ENCODE data around the gene MSH5.
A peak's percentile ranks its signal among the peaks of the same experiment; 100 is the strongest.
"Not testable (repeated sequence)": the region's sequence is repeated elsewhere in the genome, so short reads cannot be mapped to it uniquely, and the experiment has no call there.

MSH5 gene

GRCh38 chr6:31781244-31782125 is 41.7 kb downstream of the MSH5 start:
- no peak for DNase-seq

DNA sequence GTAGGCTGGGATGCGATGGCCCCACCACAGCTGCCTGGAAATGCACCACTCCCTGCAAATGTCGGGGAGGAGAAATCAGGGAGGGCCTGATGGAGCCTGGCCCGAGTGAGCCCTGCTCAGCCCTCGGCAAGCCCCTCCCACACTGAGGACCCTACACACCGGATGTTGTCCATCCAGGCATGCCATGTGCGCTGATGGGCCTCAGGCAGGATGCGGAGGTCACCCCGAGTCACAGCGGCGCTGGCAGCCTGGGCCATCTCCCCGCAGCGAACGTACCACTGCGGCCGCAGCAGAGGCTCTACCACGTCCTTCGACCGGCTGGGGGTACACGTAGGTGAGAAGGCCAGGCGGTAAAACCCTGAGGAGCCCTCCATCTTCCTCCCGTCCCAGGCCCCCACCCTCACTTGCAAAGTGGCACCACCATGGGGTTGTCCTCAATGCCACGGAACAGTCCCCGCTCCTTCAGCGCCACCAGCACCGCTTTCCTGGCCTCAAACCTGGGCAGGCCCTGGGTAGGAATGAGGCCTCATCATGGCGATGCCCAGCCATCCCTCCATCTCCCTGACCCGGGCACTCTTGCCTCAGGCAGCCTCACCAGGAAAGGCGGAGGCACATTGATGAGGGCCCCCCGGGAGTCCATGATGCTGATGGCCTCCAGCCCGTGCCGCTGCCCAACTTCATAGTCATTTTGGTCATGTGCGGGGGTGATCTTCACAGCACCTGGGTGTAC is 42.5 kb downstream of the MSH5 start:
- no peak for DNase-seq

GRCh38 chr6:31784098-31784925 is 44.5 kb downstream of the MSH5 start:
- DNase-seq, result no peak

GRCh38 chr6:31785475-31785874 is 45.7 kb downstream of the MSH5 start:
- no peak for DNase-seq

GRCh38 chr6:31791324-31792089 is 51.7 kb downstream of the MSH5 start:
- peak; percentile 27 to 61 for DNase-seq

DNA sequence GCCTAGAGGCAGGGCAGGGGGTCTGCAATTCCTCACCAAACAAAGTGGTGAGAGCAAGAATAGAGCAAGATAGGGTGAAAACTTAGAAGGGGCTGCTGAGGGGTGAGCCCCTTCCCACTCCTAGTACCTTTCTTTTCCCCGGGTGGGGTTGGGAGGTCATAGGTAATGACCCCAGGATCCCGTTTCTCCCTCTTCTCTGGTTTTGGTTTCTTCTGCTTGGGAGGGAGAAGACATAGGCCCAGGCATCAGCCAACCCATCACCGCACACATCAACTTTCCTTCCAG is 52.2 kb downstream of the MSH5 start:
- DNase-seq, result no peak

DNA sequence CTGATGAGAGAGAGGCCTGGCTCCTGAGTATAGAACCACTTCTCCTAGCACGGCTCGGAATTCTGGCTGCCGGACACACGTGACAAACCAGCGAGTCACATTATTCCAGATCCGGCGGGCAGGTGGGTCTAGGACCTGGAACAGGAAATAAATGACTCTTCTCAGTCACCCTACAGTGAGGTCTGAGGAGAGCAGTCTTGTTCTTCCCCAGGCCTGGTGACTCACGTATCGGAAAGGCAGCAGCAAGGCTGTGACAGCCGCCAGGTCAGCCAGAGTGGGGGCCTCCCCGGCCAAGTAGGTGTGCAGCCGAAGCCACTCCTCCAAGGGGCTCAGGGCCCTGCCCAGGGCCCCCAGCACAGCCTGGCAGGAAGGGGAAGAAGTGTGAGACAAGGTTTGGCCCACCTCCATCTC is 53.0 kb downstream of the MSH5 start:
- no peak for DNase-seq

DNA sequence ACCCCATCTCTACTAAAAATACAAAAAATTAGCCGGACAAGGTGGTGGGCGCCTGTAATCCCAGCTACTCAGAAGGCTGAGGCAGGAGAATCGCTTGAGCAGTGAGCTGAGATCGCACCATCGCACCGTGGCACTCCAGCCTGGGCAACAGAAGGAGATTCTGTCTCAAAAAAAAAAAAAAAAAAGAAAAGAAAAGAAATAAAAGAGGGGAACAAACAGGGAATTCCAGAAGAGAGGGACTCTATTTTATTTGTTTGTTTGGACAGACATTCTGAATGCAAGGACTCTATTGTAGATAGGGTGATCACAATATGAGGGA is 54.1 kb downstream of the MSH5 start:
- DNase-seq, result not testable (repeated sequence)

DNA sequence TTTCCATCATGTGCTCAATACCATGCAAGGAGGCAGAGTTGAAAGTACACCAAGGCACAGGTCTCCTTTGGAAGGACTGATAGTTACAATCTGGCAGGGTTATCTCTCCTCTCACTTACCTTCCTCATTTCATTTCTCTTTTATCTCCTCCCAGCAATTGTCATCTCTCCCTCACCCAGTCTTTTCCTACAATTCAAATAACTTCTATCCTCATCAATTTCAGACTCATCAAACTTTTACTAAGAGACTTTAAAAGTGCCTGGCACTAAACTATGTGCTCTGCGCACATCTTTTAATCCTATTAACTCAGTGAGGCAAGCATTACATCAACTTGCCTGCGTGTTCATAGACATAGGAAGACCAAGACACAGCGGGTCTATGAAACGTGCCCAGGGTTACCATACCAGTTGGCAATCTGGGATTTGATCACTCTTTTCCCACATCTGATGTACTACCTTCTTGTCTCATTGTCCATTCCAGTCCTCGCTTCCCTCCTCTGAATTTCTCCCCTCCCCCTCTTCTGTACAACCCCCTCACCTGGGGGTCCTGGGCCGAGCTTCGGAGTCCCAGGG is 54.6 kb downstream of the MSH5 start:
- peak in 1 of 2 experiments; percentile 38 for DNase-seq

DNA sequence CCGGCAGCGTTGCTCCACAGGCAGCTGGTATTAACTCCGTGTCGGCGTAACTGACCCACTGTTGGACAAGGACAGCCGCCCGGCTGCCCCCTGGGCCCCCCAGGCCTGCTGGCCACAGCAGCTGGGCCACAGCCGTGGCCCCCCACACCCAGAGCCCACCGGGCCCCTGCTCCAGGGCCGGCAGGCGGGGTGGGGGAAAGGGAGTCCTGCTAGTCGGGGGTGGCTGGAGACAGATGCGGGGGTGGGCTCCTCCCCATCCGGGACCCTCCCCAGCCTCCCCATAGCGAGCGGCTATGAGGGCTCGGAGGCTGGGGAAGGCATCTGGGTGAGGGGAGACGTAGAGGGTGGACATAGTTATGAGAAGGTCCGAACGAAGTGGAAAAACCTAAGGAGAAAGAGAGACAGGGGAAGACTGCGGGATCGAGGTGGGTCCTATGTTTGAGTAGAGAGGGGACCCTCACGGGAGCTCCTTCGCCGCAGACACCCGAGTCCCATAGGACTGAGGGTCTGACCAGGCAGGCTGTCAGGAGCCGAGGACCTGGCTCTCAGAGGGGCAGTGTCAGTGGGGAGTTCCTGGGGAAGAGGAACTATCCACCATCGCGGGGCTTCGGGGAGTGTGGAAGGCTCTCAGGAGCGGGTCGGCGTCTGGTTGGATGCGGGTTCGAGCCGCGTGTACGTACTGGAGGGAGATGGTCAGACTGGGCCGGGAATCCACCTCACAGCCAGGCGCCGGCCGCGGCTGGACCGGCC is 55.2 kb downstream of the MSH5 start:
- peak; percentile 37 to 77 for DNase-seq

- peak; percentile 50 to 92 for DNase-seq
These were observed 56.0 kb downstream of the MSH5 start, which contains the start of gene VARS1 for GRCh38 chr6:31795616-31796298. VARS1 (minus strand) TSS chr6:31795752; CDS start chr6:31795217, 535 bp downstream.

- DNase-seq, result no peak
These were observed 57.2 kb downstream of the MSH5 start for GRCh38 chr6:31796993-31797385.

GRCh38 chr6:31797588-31797987 is 57.8 kb downstream of the MSH5 start:
- DNase-seq, result no peak

DNA sequence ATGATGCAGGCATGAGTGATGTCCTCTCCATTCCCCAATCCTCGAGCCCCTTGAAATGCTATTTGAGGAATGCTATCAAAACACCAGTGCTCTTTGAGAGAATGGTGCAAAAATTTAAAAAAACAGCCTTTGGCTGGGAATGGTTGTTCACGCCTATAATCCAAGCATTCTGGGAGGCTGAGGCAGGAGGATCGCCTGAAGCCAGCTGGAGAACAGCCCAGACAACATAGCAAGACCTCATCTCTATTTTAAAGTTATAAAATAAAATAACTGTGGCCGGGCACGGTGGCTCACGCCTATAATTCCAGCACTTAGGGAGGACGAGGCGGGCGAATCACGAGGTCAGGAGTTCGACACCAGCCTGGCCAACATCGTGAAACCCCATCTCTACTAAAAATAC is 60.0 kb downstream of the MSH5 start:
- DNase-seq, result no peak

DNA sequence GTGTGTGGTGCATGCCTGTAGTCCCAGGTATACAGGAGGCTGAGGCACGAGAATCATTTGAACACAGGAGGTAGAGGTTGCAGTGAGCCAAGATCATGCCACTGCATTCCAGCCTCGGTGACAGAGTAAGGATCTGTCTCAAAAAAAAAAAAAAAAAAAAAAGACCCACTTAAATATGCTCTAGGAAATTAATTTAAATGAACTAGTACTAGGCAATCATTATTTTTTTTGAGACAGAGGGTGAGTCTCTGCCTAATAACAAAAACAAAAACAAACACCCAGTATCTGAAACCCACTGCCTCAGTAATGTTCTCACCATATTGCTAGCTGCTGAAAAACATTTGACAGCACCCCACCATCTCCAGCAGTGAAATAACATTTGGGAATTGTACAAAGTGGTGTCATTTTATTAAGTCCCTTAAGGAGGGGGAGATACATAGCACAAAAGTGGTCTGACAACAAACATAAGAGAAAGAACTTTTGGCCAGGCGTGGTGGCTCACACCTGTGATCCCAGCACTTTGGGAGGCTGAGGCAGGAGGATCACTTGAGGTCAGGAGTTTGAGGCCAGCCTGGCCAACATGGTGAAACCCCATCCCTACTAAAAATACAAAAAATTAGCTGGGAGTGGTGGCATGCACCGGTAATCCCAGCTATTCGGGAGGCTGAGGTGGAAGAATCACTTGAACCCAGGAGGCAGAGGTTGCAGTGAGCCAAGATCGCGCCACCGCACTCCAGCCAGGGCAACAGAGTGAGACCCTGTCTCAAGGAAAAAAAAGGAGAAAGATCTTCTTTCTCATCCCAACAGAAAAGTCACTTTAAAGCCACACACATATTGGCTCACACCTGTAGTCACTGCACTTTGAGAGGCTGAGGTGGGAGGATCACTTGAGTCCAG is 61.5 kb downstream of the MSH5 start:
- not testable (repeated sequence) for DNase-seq

GRCh38 chr6:31805939-31806469 is 66.2 kb downstream of the MSH5 start:
- DNase-seq, result no peak

GRCh38 chr6:31806470-31807272 is 66.9 kb downstream of the MSH5 start, which contains the start of gene LSM2:
LSM2 (minus strand) TSS chr6:31806966; CDS start chr6:31806757, 209 bp downstream.
- DNase-seq, result peak; percentile 93 to 98

GRCh38 chr6:31808599-31808998 is 68.8 kb downstream of the MSH5 start:
- not testable (repeated sequence) for DNase-seq

DNA sequence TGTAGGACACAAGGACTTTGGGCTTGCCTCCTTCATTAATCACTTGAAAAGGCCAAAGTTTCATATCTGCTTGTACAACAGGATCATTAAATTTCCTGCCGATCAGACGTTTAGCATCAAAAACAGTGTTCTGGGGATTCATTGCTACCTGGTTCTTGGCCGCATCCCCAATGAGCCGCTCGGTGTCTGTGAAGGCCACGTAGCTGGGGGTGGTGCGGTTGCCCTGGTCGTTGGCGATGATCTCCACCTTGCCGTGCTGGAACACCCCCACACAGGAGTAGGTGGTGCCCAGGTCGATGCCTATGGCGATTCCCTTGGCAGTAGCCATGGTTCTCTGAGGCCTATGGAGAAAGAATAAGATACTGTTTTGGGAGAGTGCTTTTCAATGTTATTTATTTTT is 71.8 kb downstream of the MSH5 start:
- no peak for DNase-seq

Data from NCI-H526 (cell line).